ENCODE data around the gene FARSA. TPM values are rescaled to one million over a fixed set of nuclear protein-coding genes. Genes with fewer than 3 reads are reported as not detected.

The FARSA gene
- total and polyA plus RNA-seq, 2 of the 4 experiments (the other 2 are of a cell fraction) = 49.3 to 80.9 TPM

DNA sequence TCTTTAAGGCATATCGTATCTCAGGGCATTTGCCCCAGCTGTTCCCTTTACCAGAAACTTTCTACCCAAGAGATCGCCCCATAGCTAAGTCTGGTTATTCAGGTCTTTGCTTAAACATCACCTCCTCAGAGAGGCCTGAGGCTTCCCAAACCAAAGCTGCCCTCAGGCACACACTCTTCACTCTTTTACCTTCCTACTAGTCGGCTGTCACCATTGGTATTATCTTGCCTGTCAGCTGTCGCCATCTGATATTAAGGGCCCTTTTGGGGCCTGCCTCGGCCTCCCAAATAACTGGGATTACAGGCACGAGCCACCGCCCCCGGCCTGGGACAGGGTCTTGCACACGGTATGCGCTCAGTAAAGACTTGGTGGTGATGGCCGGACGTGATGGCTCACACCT lies 22.5 kb upstream of the FARSA start:
- H4K91ac ChIP-seq (ENCODE audit: insufficient read depth, low read depth, low read length) = no peak overlapping the region; the same call in 1 of the 2 replicates
- dilution Hi-C loops (cut with HindIII; ENCODE audit: low sequenced_read_pairs, unreplicated experiment) = no loop called here
- no peak for DNase-seq
- H2BK20ac ChIP-seq (ENCODE audit: low read depth, low read length) = no peak overlapping the region
- H2BK15ac ChIP-seq (ENCODE audit: low read depth, low read length) = no peak overlapping the region
- H3K4me2 ChIP-seq (ENCODE audit: low read depth, low read length) = peak overlapping the region; percentile 93
- TF ChIP-seq MXI1 (IDR thresholded peaks at IDR 0.05; ENCODE audit: borderline replicate concordance, low read depth, low read length) = no peak
- TF ChIP-seq, protein P1, sequence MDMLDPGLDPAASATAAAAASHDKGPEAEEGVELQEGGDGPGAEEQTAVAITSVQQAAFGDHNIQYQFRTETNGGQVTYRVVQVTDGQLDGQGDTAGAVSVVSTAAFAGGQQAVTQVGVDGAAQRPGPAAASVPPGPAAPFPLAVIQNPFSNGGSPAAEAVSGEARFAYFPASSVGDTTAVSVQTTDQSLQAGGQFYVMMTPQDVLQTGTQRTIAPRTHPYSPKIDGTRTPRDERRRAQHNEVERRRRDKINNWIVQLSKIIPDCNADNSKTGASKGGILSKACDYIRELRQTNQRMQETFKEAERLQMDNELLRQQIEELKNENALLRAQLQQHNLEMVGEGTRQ (IDR thresholded peaks at IDR 0.05; ENCODE audit: low read depth, low read length) = no peak
- TF ChIP-seq MAFK (IDR thresholded peaks at IDR 0.05; ENCODE audit: low read depth, low read length) = no peak
- no peak for TF ChIP-seq NFE2L2 (IDR thresholded peaks at IDR 0.05; ENCODE audit: low read depth, low read length)
- TF ChIP-seq CTCF (conservative IDR thresholded peaks at IDR 0.05; ENCODE audit: low read depth, low read length) = no peak
- TF ChIP-seq CHD1 (IDR thresholded peaks at IDR 0.05; ENCODE audit: low read depth, low read length) = no peak
- TF ChIP-seq MAZ (IDR thresholded peaks at IDR 0.05; ENCODE audit: borderline replicate concordance, low read depth, low read length) = no peak
- TF ChIP-seq CEBPB (IDR thresholded peaks at IDR 0.05; ENCODE audit: low read depth, low read length) = no peak
- TF ChIP-seq POLR2A (IDR thresholded peaks at IDR 0.05; ENCODE audit: low read depth, low read length) = no peak
- no peak for TF ChIP-seq BHLHE40 (IDR thresholded peaks at IDR 0.05; ENCODE audit: low read depth, low read length)
- TF ChIP-seq ELK1 (IDR thresholded peaks at IDR 0.05; ENCODE audit: borderline replicate concordance, low read depth, low read length) = no peak
- TF ChIP-seq FOS (IDR thresholded peaks at IDR 0.05; ENCODE audit: low read depth, low read length) = no peak
- TF ChIP-seq RCOR1 (IDR thresholded peaks at IDR 0.05; ENCODE audit: insufficient replicate concordance, low read length) = no peak
- H4K8ac ChIP-seq (ENCODE audit: low read depth in 2 of 2, low read length in 2 of 2) = peak overlapping the region; percentile 47 to 98; a peak in 2 of 4 replicates
- no peak overlapping the region for H3K18ac ChIP-seq (ENCODE audit: low read depth, low read length)
- ChIA-PET POLR2A (ENCODE audit: unreplicated experiment) (interaction anchor here (1.0 kb wide), 1 partner anchor 10 kb away, joined by 4 read pairs; the partner anchor contains the start of gene RAD23A), CTCF (interaction anchor here (3.2 kb wide), 1 partner anchor 10 kb away, joined by 18 read pairs; no protein-coding TSS in a partner anchor)
- H2BK5ac ChIP-seq (ENCODE audit: low read depth, low read length, poor library complexity, severe bottlenecking) = no peak overlapping the region
- peak overlapping the region; percentile 12 for H2AK5ac ChIP-seq (ENCODE audit: low read depth, low read length)
- H2AFZ ChIP-seq (replicated peaks; ENCODE audit: low read length, poor library complexity) = peak overlapping the region; percentile 13
- intact Hi-C loops (cut with micrococcal nuclease) = no loop called here
- peaks cover 25% of the 10 kb centered on the region; the same call in 1 of the 2 replicates for H4K20me1 ChIP-seq (ENCODE audit: insufficient read depth, low read length)
- no peak for ATAC-seq (ENCODE audit: low read depth)
- peak overlapping the region; percentile 98 for H4K5ac ChIP-seq (ENCODE audit: low read depth, low read length)
- peaks cover 15 to 54% of the 10 kb centered on the region in 2 experiments for H3K79me1 ChIP-seq (ENCODE audit: low read depth in 1 of 2, low read length in 2 of 2)
- no peak overlapping the region for H3K56ac ChIP-seq (ENCODE audit: extremely low read depth, insufficient read depth, low read length)
- peaks cover 34% of the 10 kb centered on the region for H3K36me3 ChIP-seq (ENCODE audit: control insufficient read depth, insufficient read depth, low read length)
- H3K4me1 ChIP-seq (ENCODE audit: control insufficient read depth, insufficient read depth, low read length) = peaks cover 25% of the 10 kb centered on the region
- H3K9ac ChIP-seq (ENCODE audit: low read depth, low read length) = peak overlapping the region; percentile 93
- in situ Hi-C loops (cut with MboI; ENCODE audit: low sequenced_read_pairs) = no loop called here
- no peaks in the 10 kb centered on the region for H3K27me3 ChIP-seq (ENCODE audit: control insufficient read depth, insufficient read depth, low read length)
- H3K9me3 ChIP-seq (ENCODE audit: control insufficient read depth, insufficient read depth, low read length) = no peaks in the 10 kb centered on the region
- WGBS, 2 experiments (ENCODE audit: extremely low coverage in 2 of 2, insufficient read length in 1 of 2) = 69% methylated on average over 6 of the region's 12 CpGs; no CpG with 5 or more reads in 1 of the 2 experiments
- peaks cover 5% of the 10 kb centered on the region; the same call in 1 of the 2 replicates for H3K9me1 ChIP-seq (ENCODE audit: insufficient read depth, low read length)
- H3K4ac ChIP-seq (ENCODE audit: low read depth, low read length) = peak overlapping the region; percentile 53
- H3K23ac ChIP-seq (ENCODE audit: low read depth, low read length) = peak overlapping the region; percentile 41
- H3K27ac ChIP-seq (ENCODE audit: insufficient read depth, low read length) = peak overlapping the region; percentile 9
- H2AK9ac ChIP-seq (replicated peaks; ENCODE audit: low read depth, low read length, poor library complexity) = peak overlapping the region; percentile 88
- peak overlapping the region; percentile 50 for H3K14ac ChIP-seq (replicated peaks; ENCODE audit: low read depth, low read length)
- H2BK120ac ChIP-seq (ENCODE audit: low read depth, low read length) = no peak overlapping the region
- peak overlapping the region; percentile 98 for H3K4me3 ChIP-seq (ENCODE audit: insufficient read depth, low read depth, low read length)
- BruUV-seq (replicated peaks) = no TSS peak

Measured in IMR-90 (cell line).